Mesendoderm (in vitro differentiated cells): ENCODE measurements around the gene INPP5J. TPM values are rescaled to one million over a fixed set of nuclear protein-coding genes. Genes with fewer than 3 reads are reported as not detected.
A peak's percentile ranks its signal among the peaks of the same experiment; 100 is the strongest.
"Not testable (repeated sequence)": the region's sequence is repeated elsewhere in the genome, so short reads cannot be mapped to it uniquely, and the experiment has no call there.

Source experiments
- DNase-seq: peaks from one replicate; pipeline ENCODE4 v3.0.0; 2013
- H2AK5ac ChIP-seq: 2 replicates; pipeline ENCODE4 v1.6.1; 2013; ENCODE audit warnings: low read length, inconsistent platforms
- H2BK120ac ChIP-seq: 2 replicates; pipeline ENCODE4 v1.6.1; 2013; ENCODE audit warnings: low read depth, mild to moderate bottlenecking, low read length, moderate library complexity, mixed read lengths
- H2BK15ac ChIP-seq: replicated peaks from 2 replicates; pipeline ENCODE4 v1.6.1; 2013; ENCODE audit warnings: low read depth, mild to moderate bottlenecking, moderate library complexity
- H2BK5ac ChIP-seq: 2 replicates; pipeline ENCODE4 v1.6.1; 2013; ENCODE audit warnings: low read length, inconsistent platforms
- H3K18ac ChIP-seq: 2 replicates; pipeline ENCODE4 v1.6.1; 2013; ENCODE audit warnings: mild to moderate bottlenecking, low read length, mixed read lengths
- H3K23ac ChIP-seq: one replicate; pipeline ENCODE4 v1.6.1; 2013; ENCODE audit warnings: low read length
- H3K27ac ChIP-seq: 2 replicates; pipeline ENCODE4 v1.5.1; 2013; ENCODE audit warnings: low read depth, mild to moderate bottlenecking, inconsistent platforms, low read length, moderate library complexity
- H3K27me3 ChIP-seq: 2 replicates; pipeline ENCODE4 v1.6.1; 2013; ENCODE audit warnings: low read length, control low read depth, mild to moderate bottlenecking, inconsistent platforms; ENCODE audit not compliant: insufficient read depth, poor library complexity
- H3K36me3 ChIP-seq: 2 replicates; pipeline ENCODE4 v1.6.1; 2013; ENCODE audit warnings: low read length, inconsistent platforms; ENCODE audit not compliant: control insufficient read depth, insufficient read depth
- H3K4ac ChIP-seq: one replicate; pipeline ENCODE4 v1.6.1; 2013; ENCODE audit warnings: low read depth, mild to moderate bottlenecking, low read length, moderate library complexity
- H3K4me1 ChIP-seq: 2 replicates; pipeline ENCODE4 v1.6.1; 2013; ENCODE audit warnings: low read depth, low read length, inconsistent platforms; ENCODE audit not compliant: control insufficient read depth
- H3K4me2 ChIP-seq: 2 replicates; pipeline ENCODE4 v1.6.1; 2013; ENCODE audit warnings: low read length
- H3K4me3 ChIP-seq: 2 replicates; pipeline ENCODE4 v1.5.1; 2013; ENCODE audit warnings: mild to moderate bottlenecking, low read length
- H3K56ac ChIP-seq: one replicate; pipeline ENCODE4 v1.6.1; 2013; ENCODE audit warnings: low read length
- H3K79me1 ChIP-seq: 2 replicates; pipeline ENCODE4 v1.6.1; 2013; ENCODE audit warnings: low read length, inconsistent platforms
- H3K79me2 ChIP-seq: 2 replicates; pipeline ENCODE4 v1.6.1; 2013; ENCODE audit warnings: mild to moderate bottlenecking, low read length; ENCODE audit not compliant: control insufficient read depth, insufficient read depth
- H3K9ac ChIP-seq: 2 replicates; pipeline ENCODE4 v1.6.1; 2013; ENCODE audit warnings: low read length, inconsistent platforms
- H4K5ac ChIP-seq: one replicate; pipeline ENCODE4 v1.6.1; 2013; ENCODE audit warnings: low read length
- H4K8ac ChIP-seq: one replicate; pipeline ENCODE4 v1.6.1; 2013; ENCODE audit warnings: low read depth, mild to moderate bottlenecking, control low read depth, low read length, moderate library complexity
- WGBS: extraction: QIAGEN DNeasy Blood & Tissue Kit; methylation state at CpG from one replicate; pipeline ENCODE4 v1.1.7; 2013; ENCODE audit warnings: low lambda C conversion rate, missing lambda C conversion rate; ENCODE audit not compliant: insufficient coverage; ENCODE audit errors: extremely low coverage; 5-methylcytosine and 5-hydroxymethylcytosine counted together
- polyA plus RNA-seq, 2 experiments: library from polyadenylated mRNA; stranded (reverse); fragments of 200-250 nt; gene quantifications; one replicate each; pipeline ENCODE4 v1.2.3, GENCODE V29; 2013

The INPP5J gene
- 4.2 TPM for polyA plus RNA-seq (2013, experiment 1 of 2)
- polyA plus RNA-seq (2013, experiment 2 of 2), result 4.1 TPM

DNA sequence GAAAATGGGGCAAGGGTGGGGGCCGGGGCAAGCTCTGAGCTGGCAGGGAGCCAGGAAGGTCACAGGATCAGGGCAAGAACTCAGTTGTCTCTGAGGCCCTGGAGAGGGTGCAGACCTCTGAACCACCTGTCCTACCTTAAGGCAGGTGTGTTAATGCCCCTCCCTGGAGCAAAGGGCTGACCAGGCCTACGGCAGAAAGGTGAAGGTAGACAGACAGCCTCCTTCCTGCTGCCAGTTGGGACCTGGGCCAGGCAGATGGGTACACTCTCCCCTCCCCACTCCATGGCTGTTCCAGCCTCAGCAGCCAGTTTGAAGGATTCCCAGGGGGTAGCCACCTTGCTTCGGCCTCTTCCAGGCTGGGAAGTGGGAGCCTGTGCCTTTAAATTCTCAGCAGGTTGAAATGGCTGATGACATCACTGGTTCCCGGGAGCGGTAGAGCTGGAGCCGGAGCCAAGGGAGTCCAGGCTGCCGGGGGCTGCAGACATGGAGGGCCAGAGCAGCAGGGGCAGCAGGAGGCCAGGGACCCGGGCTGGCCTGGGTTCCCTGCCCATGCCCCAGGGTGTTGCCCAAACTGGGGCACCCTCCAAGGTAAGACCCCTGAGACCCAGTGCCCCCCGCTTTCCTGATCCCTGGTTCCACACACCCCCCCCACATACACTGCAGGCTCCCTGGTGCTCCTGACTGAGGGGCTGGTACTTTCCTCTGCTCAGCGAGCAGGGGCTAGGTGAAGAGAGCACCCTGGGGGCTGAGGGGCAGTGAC, at the start of gene INPP5J:
INPP5J (plus strand) TSS at position 435 of the 760 bp plus-strand sequence; CDS start at position 484, 49 bp downstream.
- Histone ChIP-seq H3K79me2 (no peaks in the 10 kb centered on the region), H2BK15ac (no peak within 1 kb of the TSS), H3K4me1 (no peaks in the 10 kb centered on the region), H3K4ac (no peak within 1 kb of the TSS), H4K8ac (no peak within 1 kb of the TSS), H2BK120ac (no peak within 1 kb of the TSS), H3K4me3 (no peak within 1 kb of the TSS), H2AK5ac (no peak within 1 kb of the TSS), H3K56ac (peak within 1 kb of the TSS; percentile 70), H3K4me2 (peak within 1 kb of the TSS; percentile 13), H3K9ac (peak within 1 kb of the TSS; percentile 54), H3K18ac (no peak within 1 kb of the TSS), H3K79me1 (no peaks in the 10 kb centered on the region), H3K36me3 (no peaks in the 10 kb centered on the region), H3K27ac (no peak within 1 kb of the TSS), H3K27me3 (no peaks in the 10 kb centered on the region), H3K23ac (no peak within 1 kb of the TSS), H2BK5ac (no peak within 1 kb of the TSS), H4K5ac (no peak within 1 kb of the TSS)
- WGBS, result no CpG with 5 or more reads among the region's 10 CpGs
- peak; percentile 66 for DNase-seq

DNA sequence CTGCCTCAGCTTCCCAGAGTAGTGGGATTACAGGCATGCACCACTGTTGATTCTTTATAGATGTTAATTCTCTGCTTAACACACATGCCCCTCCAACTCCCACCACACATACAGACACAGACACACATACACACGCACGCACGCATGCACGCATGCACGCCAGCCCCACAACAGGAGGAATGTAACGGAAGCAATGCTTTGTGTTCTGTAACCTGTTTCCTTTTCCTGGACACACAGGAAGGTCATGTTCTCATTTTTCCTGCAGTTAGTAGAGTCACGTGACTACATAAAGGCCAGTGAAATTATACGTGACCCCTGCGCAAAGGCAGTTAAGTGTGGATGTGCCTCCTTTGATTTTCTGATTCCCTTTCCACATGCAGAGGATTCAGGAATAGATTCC, 49.6 kb upstream of the INPP5J start:
- not testable (repeated sequence) for H3K4me1 ChIP-seq, H3K56ac ChIP-seq, H2BK15ac ChIP-seq, H2BK5ac ChIP-seq, H3K27ac ChIP-seq, H4K8ac ChIP-seq, H3K79me1 ChIP-seq, H3K4me3 ChIP-seq, H4K5ac ChIP-seq, H3K23ac ChIP-seq, H3K79me2 ChIP-seq, H3K36me3 ChIP-seq, DNase-seq, H3K4me2 ChIP-seq, H2BK120ac ChIP-seq, H3K27me3 ChIP-seq, H3K4ac ChIP-seq, H2AK5ac ChIP-seq, H3K9ac ChIP-seq, H3K18ac ChIP-seq
- no CpG with 5 or more reads among the region's 9 CpGs for WGBS

DNA sequence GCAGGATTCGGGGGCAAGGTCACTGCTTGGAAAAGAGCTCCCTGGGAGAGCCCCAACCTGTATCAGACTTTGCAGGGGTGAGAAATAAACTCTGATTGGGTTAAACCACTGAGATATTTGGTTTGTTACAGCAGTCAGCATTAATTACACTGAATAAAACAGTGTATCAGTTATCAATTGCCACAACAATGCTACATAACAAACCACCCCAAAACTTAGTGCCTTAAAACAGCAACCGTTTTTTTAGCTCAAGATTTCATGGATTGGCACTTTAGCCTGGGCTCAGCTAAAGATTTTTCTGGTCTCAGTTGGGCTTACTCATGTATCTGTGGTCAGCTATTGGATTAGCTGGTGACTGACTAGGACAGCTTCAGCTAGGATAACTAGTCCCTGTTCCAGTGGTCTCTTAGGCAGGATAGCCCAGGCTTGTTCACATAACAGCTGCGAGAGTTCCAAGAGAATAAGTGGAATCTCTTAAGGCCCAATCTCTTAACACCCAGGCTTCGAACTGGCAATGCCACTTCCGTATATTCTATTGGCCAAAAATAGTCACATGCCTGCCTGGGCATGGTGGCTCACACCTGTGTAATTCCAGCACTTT, 49.1 kb upstream of the INPP5J start:
- H2BK15ac ChIP-seq, H4K5ac ChIP-seq, H3K4me1 ChIP-seq, H3K4me3 ChIP-seq, H3K18ac ChIP-seq, H3K56ac ChIP-seq, DNase-seq, H2BK120ac ChIP-seq, H3K36me3 ChIP-seq, H3K27me3 ChIP-seq, H2BK5ac ChIP-seq, H3K27ac ChIP-seq, H4K8ac ChIP-seq, H3K4me2 ChIP-seq, H3K23ac ChIP-seq, H3K79me2 ChIP-seq, H3K9ac ChIP-seq, H3K79me1 ChIP-seq, H2AK5ac ChIP-seq, H3K4ac ChIP-seq: not testable (repeated sequence)
- WGBS, result no CpG with 5 or more reads among the region's 5 CpGs

DNA sequence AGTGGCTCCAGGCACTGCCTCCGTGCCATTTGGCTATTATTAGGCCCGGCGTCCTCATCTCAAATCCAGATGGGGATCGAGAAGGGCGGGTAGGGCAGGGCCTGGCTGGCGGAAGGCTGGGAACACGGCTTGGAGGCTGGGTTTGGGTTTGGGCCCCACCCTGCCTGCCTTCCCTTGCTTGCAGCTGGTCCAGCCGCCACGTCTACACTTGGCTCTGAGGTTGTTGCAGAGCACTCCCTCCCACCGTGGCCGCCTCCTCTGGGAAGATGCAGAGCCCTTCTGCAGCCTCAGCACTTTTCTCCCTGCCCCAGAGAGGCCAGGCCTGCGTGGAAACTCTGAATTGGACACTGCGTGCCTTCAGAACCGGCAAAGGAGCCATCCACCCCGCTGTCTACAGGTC, 46.8 kb upstream of the INPP5J start:
- Histone ChIP-seq H3K27me3 (no peaks in the 10 kb centered on the region), H4K8ac (no peak overlapping the region), H3K56ac (no peak overlapping the region), H3K4me2 (no peak overlapping the region), H3K23ac (no peak overlapping the region), H3K9ac (no peak overlapping the region), H2BK15ac (no peak overlapping the region), H3K79me2 (no peaks in the 10 kb centered on the region), H4K5ac (no peak overlapping the region), H3K27ac (no peak overlapping the region), H3K36me3 (no peaks in the 10 kb centered on the region), H2BK5ac (no peak overlapping the region), H3K4me1 (peaks cover 2% of the 10 kb centered on the region), H3K79me1 (no peaks in the 10 kb centered on the region), H3K4me3 (no peak overlapping the region), H3K4ac (no peak overlapping the region), H3K18ac (no peak overlapping the region), H2BK120ac (no peak overlapping the region), H2AK5ac (no peak overlapping the region)
- DNase-seq, result no peak
- WGBS, result no CpG with 5 or more reads among the region's 15 CpGs

DNA sequence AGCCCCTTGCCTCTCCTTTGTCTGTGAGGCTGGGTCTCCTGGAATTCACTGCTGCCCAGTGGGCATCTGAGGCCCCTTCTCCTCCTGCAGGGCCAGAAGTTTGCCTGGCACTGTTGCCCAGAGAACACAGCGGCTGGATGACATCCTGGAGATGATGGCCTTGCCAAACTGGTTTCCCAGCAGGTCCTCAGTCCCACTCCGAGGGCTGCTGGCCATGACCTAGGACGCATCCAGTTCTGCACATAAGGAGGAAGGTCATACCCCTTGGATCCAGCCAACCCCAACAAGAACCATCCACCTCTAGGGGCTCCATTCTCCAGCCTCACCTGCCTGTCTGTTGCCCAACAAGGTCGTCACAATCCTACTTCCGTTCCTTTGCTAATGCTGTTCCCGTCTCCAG, 45.1 kb upstream of the INPP5J start:
- no peak overlapping the region for H3K23ac ChIP-seq
- H3K4me3 ChIP-seq, result no peak overlapping the region
- no peak overlapping the region for H3K9ac ChIP-seq
- no peak overlapping the region for H3K27ac ChIP-seq
- no peak overlapping the region for H2AK5ac ChIP-seq
- no peak overlapping the region for H2BK120ac ChIP-seq
- WGBS, result no CpG with 5 or more reads among the region's 6 CpGs
- no peaks in the 10 kb centered on the region for H3K79me1 ChIP-seq
- no peaks in the 10 kb centered on the region for H3K27me3 ChIP-seq
- no peak overlapping the region for H4K5ac ChIP-seq
- no peaks in the 10 kb centered on the region for H3K36me3 ChIP-seq
- H4K8ac ChIP-seq, result no peak overlapping the region
- no peak overlapping the region for H3K18ac ChIP-seq
- H3K56ac ChIP-seq, result no peak overlapping the region
- no peaks in the 10 kb centered on the region for H3K79me2 ChIP-seq
- peaks cover 4% of the 10 kb centered on the region for H3K4me1 ChIP-seq
- no peak overlapping the region for H2BK15ac ChIP-seq
- no peak for DNase-seq
- no peak overlapping the region for H3K4ac ChIP-seq
- no peak overlapping the region for H2BK5ac ChIP-seq
- H3K4me2 ChIP-seq, result no peak overlapping the region
